Measurements from ENCODE around the gene UBE2F.
A peak's percentile ranks its signal among the peaks of the same experiment; 100 is the strongest.
"Not testable (repeated sequence)": the region's sequence is repeated elsewhere in the genome, so short reads cannot be mapped to it uniquely, and the experiment has no call there.

UBE2F gene

DNA sequence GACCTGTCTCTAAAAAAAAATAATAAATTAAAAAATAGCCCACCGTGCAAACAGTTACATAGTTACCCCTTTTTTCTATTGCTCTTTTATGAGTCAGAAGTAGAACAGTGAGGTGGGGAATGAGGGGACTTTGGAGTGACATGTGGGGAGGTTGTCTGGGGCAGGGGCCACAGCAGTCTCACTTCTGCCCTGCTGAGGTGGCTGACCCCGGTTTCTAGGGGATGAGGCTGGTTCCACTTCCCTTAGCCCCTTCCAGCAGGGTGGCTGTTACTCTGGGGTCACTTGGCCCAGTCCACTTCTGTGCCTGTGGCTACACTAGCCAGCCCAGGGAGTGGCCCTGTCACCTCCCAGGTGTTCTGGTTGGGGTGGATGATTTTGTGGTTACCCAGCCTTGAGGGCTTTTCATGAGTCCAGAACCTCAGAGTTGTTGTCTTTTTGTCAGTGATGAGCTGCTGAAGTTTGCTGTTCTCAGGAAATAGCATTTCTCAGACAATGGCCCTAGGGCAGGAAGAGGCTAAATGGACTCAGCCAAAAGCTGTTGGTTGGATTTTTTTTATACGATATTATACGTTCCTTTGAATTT, 66.0 kb downstream of the UBE2F start:
- no peak overlapping the region for H3K27ac ChIP-seq (ENCODE audit: low read depth, low read length)

DNA sequence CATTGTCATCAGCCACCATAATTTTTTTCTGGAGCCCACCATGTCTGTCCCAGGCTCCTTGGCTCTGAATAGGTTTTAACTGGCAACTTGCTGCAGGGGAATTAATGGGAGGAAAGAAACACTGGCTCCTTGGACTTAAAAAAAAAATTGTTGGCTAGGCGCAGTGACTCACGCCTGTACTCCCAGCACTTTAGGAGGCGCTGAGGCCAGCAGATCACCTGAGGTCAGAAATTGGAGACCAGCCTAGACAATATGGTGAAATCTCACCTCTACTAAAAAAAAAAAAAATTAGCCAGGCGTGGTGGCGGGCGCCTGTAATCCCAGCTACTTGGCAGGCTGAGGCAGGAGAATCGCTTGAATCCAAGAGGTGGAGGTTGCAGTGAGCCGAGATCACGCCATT, 67.2 kb downstream of the UBE2F start:
- H3K27me3 ChIP-seq (ENCODE audit: control insufficient read depth in 5 of 5, insufficient read depth in 4 of 5, low read length in 5 of 5); H3K4me1 ChIP-seq (ENCODE audit: control insufficient read depth in 5 of 5, insufficient read depth in 5 of 5, low read length in 5 of 5); H3K9ac ChIP-seq (ENCODE audit: low read length in 5 of 5); H3K4me3 ChIP-seq (ENCODE audit: low read depth in 1 of 5, low read length in 5 of 5); H3K27ac ChIP-seq (ENCODE audit: low read depth, low read length); H3K9me3 ChIP-seq (ENCODE audit: control insufficient read depth in 5 of 5, low read length in 5 of 5): not testable (repeated sequence)
- H3K36me3 ChIP-seq (ENCODE audit: control insufficient read depth in 5 of 5, insufficient read depth in 5 of 5, low read length in 5 of 5), result peaks cover 5 to 78% (median 55%) of the 10 kb centered on the region in 5 donors

More for the DNA sequence above, 66.0 kb downstream of the UBE2F start:
- Histone ChIP-seq H3K9ac (ENCODE audit: low read length in 5 of 5) (no peak overlapping the region), H3K4me3 (ENCODE audit: low read depth in 1 of 5, low read length in 5 of 5) (no peak overlapping the region), H3K36me3 (ENCODE audit: control insufficient read depth in 5 of 5, insufficient read depth in 5 of 5, low read length in 5 of 5) (peaks cover 5 to 68% (median 49%) of the 10 kb centered on the region in 5 donors), H3K4me1 (ENCODE audit: control insufficient read depth in 5 of 5, insufficient read depth in 5 of 5, low read length in 5 of 5) (no peaks in the 10 kb centered on the region), H3K9me3 (ENCODE audit: control insufficient read depth in 5 of 5, low read length in 5 of 5) (no peaks in the 10 kb centered on the region), H3K27me3 (ENCODE audit: control insufficient read depth in 5 of 5, insufficient read depth in 4 of 5, low read length in 5 of 5) (no peaks in the 10 kb centered on the region)

DNA sequence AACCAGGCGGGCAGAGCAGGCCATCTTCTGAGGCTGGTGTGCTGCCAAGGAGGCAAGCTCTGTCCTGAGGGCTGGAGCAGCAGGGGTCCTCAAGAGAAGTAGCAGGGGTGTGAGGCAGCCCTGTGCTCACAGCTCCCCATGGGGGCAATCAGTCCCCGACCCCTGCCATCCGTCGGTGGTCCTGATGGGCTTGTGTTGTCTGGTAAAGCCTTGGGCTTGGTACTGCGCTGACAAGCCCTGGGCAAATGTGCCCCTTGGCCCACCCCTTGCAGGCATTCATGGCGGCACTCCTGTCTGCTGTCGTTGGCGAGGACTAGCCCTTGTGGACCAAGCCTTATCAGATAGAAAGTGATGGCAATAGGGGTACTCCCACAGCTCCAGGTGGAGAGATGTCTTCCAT, 71.4 kb downstream of the UBE2F start:
- H3K9me3 ChIP-seq (ENCODE audit: control insufficient read depth in 5 of 5, low read length in 5 of 5), result no peaks in the 10 kb centered on the region
- no peaks in the 10 kb centered on the region for H3K27me3 ChIP-seq (ENCODE audit: control insufficient read depth in 5 of 5, insufficient read depth in 4 of 5, low read length in 5 of 5)
- H3K36me3 ChIP-seq (ENCODE audit: control insufficient read depth in 5 of 5, insufficient read depth in 5 of 5, low read length in 5 of 5), result peaks cover 5 to 82% (median 69%) of the 10 kb centered on the region in 5 donors
- H3K9ac ChIP-seq (ENCODE audit: low read length in 5 of 5), result no peak overlapping the region
- H3K4me3 ChIP-seq (ENCODE audit: low read depth in 1 of 5, low read length in 5 of 5), result no peak overlapping the region
- H3K4me1 ChIP-seq (ENCODE audit: control insufficient read depth in 5 of 5, insufficient read depth in 5 of 5, low read length in 5 of 5), result no peaks in the 10 kb centered on the region
- no peak overlapping the region for H3K27ac ChIP-seq (ENCODE audit: low read depth, low read length)

DNA sequence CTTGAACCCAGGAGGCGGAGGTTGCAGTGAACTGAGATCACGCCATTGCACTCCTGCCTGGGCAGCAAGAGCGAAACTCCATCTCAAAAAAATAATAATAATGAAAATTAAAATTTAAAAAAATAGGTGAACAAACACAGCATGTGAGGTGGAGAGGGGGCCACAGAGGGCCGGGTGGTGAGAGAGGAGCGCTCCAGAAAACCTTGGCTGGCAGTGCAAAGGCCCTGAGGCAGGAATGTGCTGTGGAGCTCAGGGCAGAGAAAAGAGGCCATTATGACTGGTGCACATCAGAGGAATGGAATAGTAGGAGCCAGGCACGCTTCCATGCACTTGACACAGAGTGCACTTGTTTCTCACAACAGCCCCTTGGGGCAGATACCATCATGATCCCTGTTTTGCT, 72.3 kb downstream of the UBE2F start:
- Histone ChIP-seq H3K4me3 (ENCODE audit: low read depth in 1 of 5, low read length in 5 of 5) (no peak overlapping the region), H3K9ac (ENCODE audit: low read length in 5 of 5) (no peak overlapping the region), H3K4me1 (ENCODE audit: control insufficient read depth in 5 of 5, insufficient read depth in 5 of 5, low read length in 5 of 5) (no peaks in the 10 kb centered on the region), H3K27ac (ENCODE audit: low read depth, low read length) (no peak overlapping the region), H3K36me3 (ENCODE audit: control insufficient read depth in 5 of 5, insufficient read depth in 5 of 5, low read length in 5 of 5) (peaks cover 5 to 85% (median 74%) of the 10 kb centered on the region in 5 donors), H3K27me3 (ENCODE audit: control insufficient read depth in 5 of 5, insufficient read depth in 4 of 5, low read length in 5 of 5) (no peaks in the 10 kb centered on the region), H3K9me3 (ENCODE audit: control insufficient read depth in 5 of 5, low read length in 5 of 5) (no peaks in the 10 kb centered on the region)

DNA sequence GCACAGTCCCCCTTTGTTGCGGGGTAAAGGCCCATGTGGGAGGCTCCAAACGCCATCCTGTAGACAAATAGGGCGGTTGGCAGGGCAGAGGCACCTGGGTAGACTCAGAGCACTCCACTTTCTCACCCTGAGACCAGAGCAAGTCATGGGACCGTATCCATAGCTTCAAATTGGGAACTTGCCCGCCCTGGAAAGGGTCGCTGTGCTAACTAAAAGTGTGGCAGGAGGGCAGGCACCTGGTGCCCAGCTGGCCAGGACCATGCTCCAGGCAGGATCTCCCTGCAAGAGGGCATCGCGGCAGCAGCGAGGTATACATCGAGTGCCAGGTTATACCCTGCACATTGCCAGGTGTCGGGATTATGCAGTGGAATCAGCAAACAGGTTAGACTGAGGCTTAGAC, 73.2 kb downstream of the UBE2F start:
- no peak overlapping the region for H3K27ac ChIP-seq (ENCODE audit: low read depth, low read length)
- H3K36me3 ChIP-seq (ENCODE audit: control insufficient read depth in 5 of 5, insufficient read depth in 5 of 5, low read length in 5 of 5), result peaks cover 5 to 85% (median 77%) of the 10 kb centered on the region in 5 donors
- no peaks in the 10 kb centered on the region for H3K27me3 ChIP-seq (ENCODE audit: control insufficient read depth in 5 of 5, insufficient read depth in 4 of 5, low read length in 5 of 5)
- no peaks in the 10 kb centered on the region for H3K4me1 ChIP-seq (ENCODE audit: control insufficient read depth in 5 of 5, insufficient read depth in 5 of 5, low read length in 5 of 5)
- no peaks in the 10 kb centered on the region for H3K9me3 ChIP-seq (ENCODE audit: control insufficient read depth in 5 of 5, low read length in 5 of 5)
- no peak overlapping the region for H3K4me3 ChIP-seq (ENCODE audit: low read depth in 1 of 5, low read length in 5 of 5)
- no peak overlapping the region for H3K9ac ChIP-seq (ENCODE audit: low read length in 5 of 5)

DNA sequence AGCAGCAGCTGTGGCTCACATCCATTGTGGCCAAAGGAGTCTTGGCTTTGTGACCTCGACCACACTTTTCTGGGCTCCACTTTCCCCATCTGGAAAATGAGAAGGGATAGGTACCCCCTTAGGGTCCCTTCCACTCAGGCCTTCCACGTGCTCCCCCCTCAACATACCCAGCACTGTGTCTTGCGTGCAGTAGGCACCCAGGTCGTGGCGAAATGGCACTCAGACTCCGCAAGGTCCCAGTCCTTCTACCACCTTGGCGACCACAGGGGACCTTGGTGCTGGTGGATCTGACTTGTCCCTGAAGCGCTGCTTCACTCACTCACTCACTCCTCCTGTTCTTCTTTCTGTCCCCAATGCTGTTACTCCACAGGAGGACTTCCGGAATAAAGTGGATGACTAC, 74.1 kb downstream of the UBE2F start:
- peaks cover under 1 to 84% (median 73%) of the 10 kb centered on the region in 5 donors for H3K36me3 ChIP-seq (ENCODE audit: control insufficient read depth in 5 of 5, insufficient read depth in 5 of 5, low read length in 5 of 5)
- H3K9me3 ChIP-seq (ENCODE audit: control insufficient read depth in 5 of 5, low read length in 5 of 5), result no peaks in the 10 kb centered on the region
- no peaks in the 10 kb centered on the region for H3K27me3 ChIP-seq (ENCODE audit: control insufficient read depth in 5 of 5, insufficient read depth in 4 of 5, low read length in 5 of 5)
- no peak overlapping the region for H3K9ac ChIP-seq (ENCODE audit: low read length in 5 of 5)
- no peak overlapping the region for H3K4me3 ChIP-seq (ENCODE audit: low read depth in 1 of 5, low read length in 5 of 5)
- no peak overlapping the region for H3K27ac ChIP-seq (ENCODE audit: low read depth, low read length)
- no peaks in the 10 kb centered on the region for H3K4me1 ChIP-seq (ENCODE audit: control insufficient read depth in 5 of 5, insufficient read depth in 5 of 5, low read length in 5 of 5)

DNA sequence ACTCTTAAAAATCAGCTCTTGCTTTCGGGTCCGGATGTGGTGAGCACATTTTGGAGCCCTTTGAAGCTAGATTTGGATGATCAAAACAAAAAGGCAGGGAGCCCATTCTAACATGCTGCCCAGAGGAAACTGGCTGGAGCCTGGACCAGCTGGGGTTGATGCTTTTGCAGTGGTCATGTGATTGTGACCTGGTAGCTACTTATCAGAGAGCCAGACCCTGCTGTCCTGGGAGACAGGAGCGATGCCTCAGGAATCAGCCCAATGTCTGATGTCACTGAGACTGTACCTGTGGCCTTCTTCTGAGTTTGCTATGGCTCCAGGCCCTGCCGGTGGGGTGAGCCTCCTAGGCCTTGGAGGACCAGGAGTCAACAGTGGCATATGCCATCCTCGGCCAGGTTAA, 75.3 kb downstream of the UBE2F start:
- Histone ChIP-seq H3K27me3 (ENCODE audit: control insufficient read depth in 5 of 5, insufficient read depth in 4 of 5, low read length in 5 of 5) (no peaks in the 10 kb centered on the region), H3K36me3 (ENCODE audit: control insufficient read depth in 5 of 5, insufficient read depth in 5 of 5, low read length in 5 of 5) (peaks cover 0 to 80% (median 68%) of the 10 kb centered on the region in 5 donors), H3K9ac (ENCODE audit: low read length in 5 of 5) (peak overlapping the region in 1 of 5 donors; percentile 26), H3K27ac (ENCODE audit: low read depth, low read length) (no peak overlapping the region), H3K4me1 (ENCODE audit: control insufficient read depth in 5 of 5, insufficient read depth in 5 of 5, low read length in 5 of 5) (no peaks in the 10 kb centered on the region), H3K9me3 (ENCODE audit: control insufficient read depth in 5 of 5, low read length in 5 of 5) (no peaks in the 10 kb centered on the region), H3K4me3 (ENCODE audit: low read depth in 1 of 5, low read length in 5 of 5) (no peak overlapping the region)

DNA sequence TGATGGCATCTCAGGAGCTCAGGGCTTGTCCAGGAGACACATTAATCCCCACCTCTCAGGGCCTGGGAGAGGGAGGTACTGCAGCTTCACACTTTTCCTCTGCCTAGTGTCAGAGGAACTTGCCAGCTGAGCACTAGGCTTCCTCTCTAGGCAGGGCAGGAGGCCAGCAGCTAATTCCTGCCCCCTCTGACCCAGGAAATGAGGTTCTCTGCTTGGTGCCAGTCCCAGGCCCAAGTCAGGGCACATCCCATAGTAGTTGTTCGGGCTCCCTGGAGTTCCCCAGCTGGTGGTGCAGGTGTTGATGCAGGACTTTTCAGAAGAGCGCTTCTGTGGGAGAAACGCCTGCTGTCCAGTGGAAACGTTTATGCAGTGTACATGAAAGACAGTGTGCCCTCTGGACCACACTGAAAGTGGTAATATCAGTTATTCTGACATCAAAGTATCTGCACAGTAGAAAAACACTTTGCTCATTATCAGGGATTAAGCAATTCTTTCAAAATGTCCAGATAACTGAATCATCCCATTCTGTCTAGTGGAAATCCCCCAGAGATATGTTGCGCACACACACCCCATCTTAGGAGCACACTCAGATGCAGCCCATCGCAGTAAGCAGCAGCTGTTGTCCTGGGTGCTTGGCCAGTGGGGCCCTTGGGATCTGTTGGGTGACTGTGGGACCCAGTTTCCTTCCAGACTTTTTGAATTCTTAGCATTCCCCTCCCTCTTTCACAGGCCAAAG, 76.2 kb downstream of the UBE2F start:
- no peak overlapping the region for H3K4me3 ChIP-seq (ENCODE audit: low read depth in 1 of 5, low read length in 5 of 5)
- H3K36me3 ChIP-seq (ENCODE audit: control insufficient read depth in 5 of 5, insufficient read depth in 5 of 5, low read length in 5 of 5), result peaks cover 0 to 71% (median 60%) of the 10 kb centered on the region in 5 donors
- H3K27ac ChIP-seq (ENCODE audit: low read depth, low read length), result no peak overlapping the region
- no peaks in the 10 kb centered on the region for H3K9me3 ChIP-seq (ENCODE audit: control insufficient read depth in 5 of 5, low read length in 5 of 5)
- peak overlapping the region in 1 of 5 donors; percentile 26 for H3K9ac ChIP-seq (ENCODE audit: low read length in 5 of 5)
- H3K27me3 ChIP-seq (ENCODE audit: control insufficient read depth in 5 of 5, insufficient read depth in 4 of 5, low read length in 5 of 5), result no peaks in the 10 kb centered on the region
- no peaks in the 10 kb centered on the region for H3K4me1 ChIP-seq (ENCODE audit: control insufficient read depth in 5 of 5, insufficient read depth in 5 of 5, low read length in 5 of 5)

DNA sequence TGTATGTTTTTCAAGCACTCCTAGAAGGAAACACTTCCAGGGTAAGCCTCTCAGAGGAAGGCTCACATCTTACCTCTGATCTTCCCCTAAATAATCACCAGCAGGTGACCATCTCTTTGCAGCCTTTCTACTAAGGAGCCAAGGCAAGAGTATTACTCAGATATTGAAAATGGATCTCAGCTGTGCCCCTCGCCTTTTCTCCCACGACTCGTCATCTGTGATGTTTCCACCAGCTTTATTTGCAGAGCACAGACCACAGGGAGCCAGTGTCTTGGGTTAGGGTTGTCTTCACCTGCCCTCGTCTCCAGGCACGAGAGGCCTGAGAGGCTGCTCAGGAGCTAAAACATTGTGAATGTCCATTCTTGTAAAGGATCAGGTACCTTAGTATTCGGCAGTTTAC, 77.0 kb downstream of the UBE2F start:
- Histone ChIP-seq H3K27ac (ENCODE audit: low read depth, low read length) (no peak overlapping the region), H3K27me3 (ENCODE audit: control insufficient read depth in 5 of 5, insufficient read depth in 4 of 5, low read length in 5 of 5) (no peaks in the 10 kb centered on the region), H3K4me3 (ENCODE audit: low read depth in 1 of 5, low read length in 5 of 5) (no peak overlapping the region), H3K9me3 (ENCODE audit: control insufficient read depth in 5 of 5, low read length in 5 of 5) (peaks cover 0 to 2% (median 0%) of the 10 kb centered on the region in 5 donors), H3K36me3 (ENCODE audit: control insufficient read depth in 5 of 5, insufficient read depth in 5 of 5, low read length in 5 of 5) (peaks cover 0 to 63% (median 52%) of the 10 kb centered on the region in 5 donors), H3K9ac (ENCODE audit: low read length in 5 of 5) (no peak overlapping the region), H3K4me1 (ENCODE audit: control insufficient read depth in 5 of 5, insufficient read depth in 5 of 5, low read length in 5 of 5) (no peaks in the 10 kb centered on the region)

DNA sequence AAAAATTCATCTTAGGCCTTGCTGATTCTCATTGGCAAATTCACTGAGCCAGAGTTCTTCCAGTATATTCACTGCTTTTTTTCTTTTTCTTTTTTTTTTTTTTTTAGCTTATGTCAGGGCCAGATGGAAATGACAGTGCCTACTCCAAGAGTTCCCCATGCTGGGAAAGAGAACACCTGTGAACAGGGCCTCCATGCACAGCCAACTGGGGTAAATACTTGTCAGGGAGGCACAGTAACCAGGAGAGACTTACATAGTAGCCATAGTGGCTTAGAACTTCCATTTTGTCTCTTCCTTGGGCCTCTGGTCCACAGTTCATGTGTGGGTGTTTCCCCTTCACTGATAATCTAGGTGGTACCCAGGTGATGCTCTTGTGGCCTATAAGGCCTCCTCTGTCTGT, 78.8 kb downstream of the UBE2F start:
- no peaks in the 10 kb centered on the region for H3K4me1 ChIP-seq (ENCODE audit: control insufficient read depth in 5 of 5, insufficient read depth in 5 of 5, low read length in 5 of 5)
- no peak overlapping the region for H3K9ac ChIP-seq (ENCODE audit: low read length in 5 of 5)
- H3K9me3 ChIP-seq (ENCODE audit: control insufficient read depth in 5 of 5, low read length in 5 of 5), result peaks cover 0 to 2% (median 0%) of the 10 kb centered on the region in 5 donors
- H3K36me3 ChIP-seq (ENCODE audit: control insufficient read depth in 5 of 5, insufficient read depth in 5 of 5, low read length in 5 of 5), result peaks cover 0 to 48% (median 39%) of the 10 kb centered on the region in 5 donors
- no peak overlapping the region for H3K4me3 ChIP-seq (ENCODE audit: low read depth in 1 of 5, low read length in 5 of 5)
- no peak overlapping the region for H3K27ac ChIP-seq (ENCODE audit: low read depth, low read length)
- no peaks in the 10 kb centered on the region for H3K27me3 ChIP-seq (ENCODE audit: control insufficient read depth in 5 of 5, insufficient read depth in 4 of 5, low read length in 5 of 5)

All from subcutaneous abdominal adipose tissue (tissue), 5 donors.